ENCODE measurements around the gene KSR2.

The KSR2 gene

DNA sequence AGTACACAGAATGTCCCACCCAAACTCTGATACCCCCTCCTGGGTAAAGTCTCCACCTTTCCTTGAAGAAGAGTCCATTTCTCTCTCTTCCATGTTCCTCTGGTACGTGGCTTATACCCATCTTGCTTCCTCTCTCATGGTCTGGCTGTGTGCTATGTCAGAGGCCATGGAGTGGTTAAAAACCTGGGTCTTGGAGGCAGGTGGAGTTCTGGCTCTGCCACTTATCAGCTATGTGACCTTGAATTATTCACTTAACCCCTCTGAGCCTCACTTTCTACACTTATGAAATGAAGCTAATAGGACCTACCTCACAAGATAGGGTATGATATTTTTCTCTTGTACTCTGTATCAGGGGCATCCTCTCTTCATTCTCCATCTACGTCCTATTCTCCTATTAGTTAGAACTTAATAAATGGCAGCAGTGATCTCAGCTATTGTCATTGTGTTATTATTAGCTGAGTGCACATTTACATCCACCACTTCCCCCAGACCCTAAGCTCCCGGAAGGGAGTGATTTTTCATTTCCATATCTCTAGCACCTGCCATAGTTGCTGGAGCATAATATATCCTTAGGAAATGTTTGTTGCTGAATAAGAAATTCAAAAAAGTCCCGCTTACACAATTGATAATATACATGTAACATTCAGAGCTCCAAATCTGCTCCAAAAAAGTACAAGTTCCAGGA, 547.6 kb downstream of the KSR2 start:
- no peak overlapping the region for H3K9ac ChIP-seq (ENCODE audit: insufficient read length)
- H3K27ac ChIP-seq = no peak overlapping the region
- no peak for TF ChIP-seq FOXP2 (optimal IDR thresholded peaks at IDR 0.05; ENCODE audit: control extremely low read depth, extremely low read length, insufficient read depth)
- no peak for TF ChIP-seq POLR2AphosphoS5 (IDR thresholded peaks at IDR 0.05; ENCODE audit: borderline replicate concordance, low read depth, low read length)
- no peak for TF ChIP-seq EZH2 (IDR thresholded peaks at IDR 0.05)
- DNase-seq (ENCODE audit: low read depth, low spot score) = no peak
- H3K4me3 ChIP-seq = no peak overlapping the region
- no peaks in the 10 kb centered on the region for H3K9me3 ChIP-seq (ENCODE audit: low read depth, low read length)
- no peaks in the 10 kb centered on the region for H3K36me3 ChIP-seq (ENCODE audit: insufficient read depth, low read length)

DNA sequence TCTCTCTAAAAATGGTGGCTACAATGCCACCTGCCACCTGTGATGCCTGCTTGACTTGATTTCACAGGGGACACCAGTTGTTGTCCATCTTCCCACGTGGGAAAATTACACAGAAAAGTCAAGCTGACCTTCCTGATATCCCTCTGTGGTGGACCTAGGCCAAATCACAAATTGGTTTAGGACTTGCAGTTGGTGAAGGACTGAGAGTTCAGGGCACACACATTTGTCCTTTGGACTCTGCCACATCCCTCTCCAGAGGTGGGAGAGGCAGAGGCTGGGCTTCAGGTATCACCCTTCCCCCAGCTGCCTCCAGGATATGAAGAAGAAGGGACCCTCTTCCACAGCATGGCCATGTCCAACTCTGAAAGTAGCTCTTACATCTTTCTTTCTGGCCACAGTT, 551.8 kb downstream of the KSR2 start:
- Histone ChIP-seq H3K4me3 (no peak overlapping the region), H3K36me3 (ENCODE audit: insufficient read depth, low read length) (no peaks in the 10 kb centered on the region), H3K9me3 (ENCODE audit: low read depth, low read length) (no peaks in the 10 kb centered on the region), H3K9ac (ENCODE audit: insufficient read length) (no peak overlapping the region), H3K27ac (no peak overlapping the region)
- TF ChIP-seq FOXP2 (optimal IDR thresholded peaks at IDR 0.05; ENCODE audit: control extremely low read depth, extremely low read length, insufficient read depth) = no peak
- no peak for TF ChIP-seq POLR2AphosphoS5 (IDR thresholded peaks at IDR 0.05; ENCODE audit: borderline replicate concordance, low read depth, low read length)
- TF ChIP-seq EZH2 (IDR thresholded peaks at IDR 0.05) = no peak
- no peak for DNase-seq (ENCODE audit: low read depth, low spot score)

DNA sequence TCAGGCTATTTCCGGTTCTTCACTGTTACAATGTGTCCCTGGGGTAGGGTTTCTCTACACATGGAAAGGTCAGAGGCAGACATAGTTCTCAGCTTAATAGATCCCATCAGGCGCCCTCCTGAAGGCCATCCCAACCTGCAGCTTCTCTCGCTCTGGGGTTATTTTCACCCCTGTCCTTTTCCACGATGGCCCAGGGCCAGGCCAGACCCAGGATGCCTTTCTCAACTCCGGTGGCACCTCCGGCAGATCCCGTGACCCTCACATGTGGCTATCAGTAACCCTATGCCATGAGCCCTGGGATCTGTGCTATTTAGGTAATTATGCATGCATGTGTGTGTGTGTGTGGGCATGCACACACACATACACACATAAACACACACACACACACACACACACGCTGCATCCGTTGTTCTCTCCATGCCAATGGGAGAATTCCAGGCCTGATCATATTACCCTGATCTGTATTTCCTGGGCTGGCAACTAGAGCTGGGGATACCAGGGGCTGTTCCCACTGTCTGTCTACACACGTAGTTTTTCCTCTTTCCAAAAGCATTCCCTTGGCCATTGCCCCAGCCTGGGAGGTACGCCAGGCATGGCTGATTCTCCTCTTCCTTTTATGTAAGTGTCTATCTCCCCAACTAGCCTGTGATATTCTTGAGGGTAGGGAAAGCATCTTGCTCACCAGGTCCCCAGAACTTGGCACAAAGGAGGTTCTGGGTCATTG, 556.2 kb downstream of the KSR2 start:
- Histone ChIP-seq H3K27ac (no peak overlapping the region), H3K9ac (ENCODE audit: insufficient read length) (no peak overlapping the region), H3K36me3 (ENCODE audit: insufficient read depth, low read length) (no peaks in the 10 kb centered on the region), H3K4me3 (no peak overlapping the region), H3K9me3 (ENCODE audit: low read depth, low read length) (no peaks in the 10 kb centered on the region)
- TF ChIP-seq POLR2AphosphoS5 (IDR thresholded peaks at IDR 0.05; ENCODE audit: borderline replicate concordance, low read depth, low read length) (no peak), FOXP2 (optimal IDR thresholded peaks at IDR 0.05; ENCODE audit: control extremely low read depth, extremely low read length, insufficient read depth) (no peak), EZH2 (IDR thresholded peaks at IDR 0.05) (no peak)
- no peak for DNase-seq (ENCODE audit: low read depth, low spot score)

GRCh38 chr12:117409286-117409685, 559.5 kb downstream of the KSR2 start:
- Histone ChIP-seq H3K36me3 (ENCODE audit: insufficient read depth, low read length) (no peaks in the 10 kb centered on the region), H3K4me3 (no peak overlapping the region), H3K9me3 (ENCODE audit: low read depth, low read length) (no peaks in the 10 kb centered on the region), H3K27ac (no peak overlapping the region), H3K9ac (ENCODE audit: insufficient read length) (no peak overlapping the region)
- no peak for DNase-seq (ENCODE audit: low read depth, low spot score)
- TF ChIP-seq POLR2AphosphoS5 (IDR thresholded peaks at IDR 0.05; ENCODE audit: borderline replicate concordance, low read depth, low read length) (no peak), FOXP2 (optimal IDR thresholded peaks at IDR 0.05; ENCODE audit: control extremely low read depth, extremely low read length, insufficient read depth) (no peak), EZH2 (IDR thresholded peaks at IDR 0.05) (no peak)

DNA sequence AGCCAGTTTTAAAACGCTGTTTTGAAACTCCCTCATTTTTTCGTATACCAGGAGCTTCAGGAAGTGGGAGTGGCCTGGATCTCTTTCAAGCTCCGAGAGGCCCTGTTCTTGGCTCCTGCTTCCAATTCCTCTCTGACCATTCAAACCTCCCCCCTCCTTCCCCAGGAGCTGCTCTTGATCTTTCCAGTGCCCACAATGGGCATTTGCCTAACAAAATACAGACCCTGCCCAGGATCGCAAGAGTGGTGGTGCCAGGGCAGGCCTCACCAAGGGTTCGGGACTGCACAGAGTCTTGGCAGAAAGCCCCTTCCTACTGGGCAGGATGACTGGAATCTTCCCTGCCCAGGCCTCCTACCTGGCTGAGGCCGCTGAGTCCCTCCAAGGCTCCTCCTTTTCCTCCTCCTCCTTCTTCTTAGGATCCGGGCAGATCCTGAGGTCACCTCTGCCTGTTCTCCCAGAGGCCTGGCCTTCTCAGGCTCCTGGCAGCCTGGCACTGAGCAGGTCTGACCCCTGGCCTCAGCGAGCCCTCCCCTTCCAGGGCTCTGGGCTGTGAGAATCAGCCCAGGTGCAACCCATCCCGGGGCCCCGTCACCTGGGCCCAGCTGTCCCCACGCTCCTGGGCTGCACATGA, 560.5 kb downstream of the KSR2 start:
- Histone ChIP-seq H3K36me3 (ENCODE audit: insufficient read depth, low read length) (no peaks in the 10 kb centered on the region), H3K9me3 (ENCODE audit: low read depth, low read length) (no peaks in the 10 kb centered on the region), H3K4me3 (no peak overlapping the region), H3K9ac (ENCODE audit: insufficient read length) (no peak overlapping the region), H3K27ac (no peak overlapping the region)
- no peak for TF ChIP-seq EZH2 (IDR thresholded peaks at IDR 0.05)
- TF ChIP-seq FOXP2 (optimal IDR thresholded peaks at IDR 0.05; ENCODE audit: control extremely low read depth, extremely low read length, insufficient read depth) = no peak
- TF ChIP-seq POLR2AphosphoS5 (IDR thresholded peaks at IDR 0.05; ENCODE audit: borderline replicate concordance, low read depth, low read length) = no peak
- DNase-seq (ENCODE audit: low read depth, low spot score) = no peak

- Histone ChIP-seq H3K4me3 (no peak overlapping the region), H3K36me3 (ENCODE audit: insufficient read depth, low read length) (no peaks in the 10 kb centered on the region), H3K9ac (ENCODE audit: insufficient read length) (no peak overlapping the region), H3K27ac (no peak overlapping the region), H3K9me3 (ENCODE audit: low read depth, low read length) (no peaks in the 10 kb centered on the region)
- no peak for DNase-seq (ENCODE audit: low read depth, low spot score)
- TF ChIP-seq FOXP2 (optimal IDR thresholded peaks at IDR 0.05; ENCODE audit: control extremely low read depth, extremely low read length, insufficient read depth) (no peak), EZH2 (IDR thresholded peaks at IDR 0.05) (no peak)
These were observed 563.9 kb downstream of the KSR2 start for GRCh38 chr12:117404940-117405339.

GRCh38 chr12:117404203-117404853, 564.5 kb downstream of the KSR2 start:
- Histone ChIP-seq H3K36me3 (ENCODE audit: insufficient read depth, low read length) (no peaks in the 10 kb centered on the region), H3K9ac (ENCODE audit: insufficient read length) (no peak overlapping the region), H3K9me3 (ENCODE audit: low read depth, low read length) (no peaks in the 10 kb centered on the region), H3K27ac (no peak overlapping the region), H3K4me3 (no peak overlapping the region)
- TF ChIP-seq POLR2AphosphoS5 (IDR thresholded peaks at IDR 0.05; ENCODE audit: borderline replicate concordance, low read depth, low read length) (no peak), FOXP2 (optimal IDR thresholded peaks at IDR 0.05; ENCODE audit: control extremely low read depth, extremely low read length, insufficient read depth) (no peak), EZH2 (IDR thresholded peaks at IDR 0.05) (no peak)
- no peak for DNase-seq (ENCODE audit: low read depth, low spot score)

DNA sequence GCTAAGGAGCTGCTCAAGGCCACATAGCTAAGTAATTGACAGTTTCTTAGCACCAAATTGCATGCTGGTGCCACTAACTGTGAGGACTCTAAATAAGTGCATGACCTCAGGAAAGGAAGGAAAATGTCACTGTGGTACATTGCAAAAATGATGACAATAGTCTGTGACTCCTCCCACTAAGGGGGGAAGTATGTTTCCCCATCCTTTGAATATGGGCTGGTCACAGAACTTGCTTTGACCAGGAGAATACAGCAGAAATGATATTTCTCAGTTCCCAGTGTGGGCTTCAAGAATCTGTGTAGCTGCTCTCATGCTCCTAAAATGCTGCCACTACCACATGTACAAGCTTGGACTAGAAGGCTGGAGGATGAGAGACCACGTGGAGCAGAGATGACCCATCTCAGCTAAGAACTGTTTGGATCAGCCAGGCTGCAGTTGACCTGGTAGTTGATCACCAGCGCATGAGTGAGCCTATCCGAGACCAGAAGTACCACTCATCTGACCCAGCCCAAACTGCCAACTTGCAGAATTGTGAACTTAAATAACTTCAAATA, 565.1 kb downstream of the KSR2 start:
- Histone ChIP-seq H3K4me3 (no peak overlapping the region), H3K36me3 (ENCODE audit: insufficient read depth, low read length) (no peaks in the 10 kb centered on the region), H3K9ac (ENCODE audit: insufficient read length) (no peak overlapping the region), H3K9me3 (ENCODE audit: low read depth, low read length) (no peaks in the 10 kb centered on the region), H3K27ac (no peak overlapping the region)
- DNase-seq (ENCODE audit: low read depth, low spot score) = no peak
- TF ChIP-seq EZH2 (IDR thresholded peaks at IDR 0.05) = no peak
- TF ChIP-seq FOXP2 (optimal IDR thresholded peaks at IDR 0.05; ENCODE audit: control extremely low read depth, extremely low read length, insufficient read depth) = no peak
- no peak for TF ChIP-seq POLR2AphosphoS5 (IDR thresholded peaks at IDR 0.05; ENCODE audit: borderline replicate concordance, low read depth, low read length)

Measured in SK-N-MC (cell line).